GM19240 (cell line): Measurements from ENCODE around the gene MAB21L3.

ENCODE experiments used
- DNase-seq: peaks from one replicate; pipeline ENCODE4 v3.0.0; 2011; ENCODE audit warnings: low spot score; ENCODE audit not compliant: insufficient read length

The MAB21L3 gene

GRCh38 chr1:116164150-116164549 lies 53.0 kb downstream of the MAB21L3 start:
- DNase-seq, result no peak

DNA sequence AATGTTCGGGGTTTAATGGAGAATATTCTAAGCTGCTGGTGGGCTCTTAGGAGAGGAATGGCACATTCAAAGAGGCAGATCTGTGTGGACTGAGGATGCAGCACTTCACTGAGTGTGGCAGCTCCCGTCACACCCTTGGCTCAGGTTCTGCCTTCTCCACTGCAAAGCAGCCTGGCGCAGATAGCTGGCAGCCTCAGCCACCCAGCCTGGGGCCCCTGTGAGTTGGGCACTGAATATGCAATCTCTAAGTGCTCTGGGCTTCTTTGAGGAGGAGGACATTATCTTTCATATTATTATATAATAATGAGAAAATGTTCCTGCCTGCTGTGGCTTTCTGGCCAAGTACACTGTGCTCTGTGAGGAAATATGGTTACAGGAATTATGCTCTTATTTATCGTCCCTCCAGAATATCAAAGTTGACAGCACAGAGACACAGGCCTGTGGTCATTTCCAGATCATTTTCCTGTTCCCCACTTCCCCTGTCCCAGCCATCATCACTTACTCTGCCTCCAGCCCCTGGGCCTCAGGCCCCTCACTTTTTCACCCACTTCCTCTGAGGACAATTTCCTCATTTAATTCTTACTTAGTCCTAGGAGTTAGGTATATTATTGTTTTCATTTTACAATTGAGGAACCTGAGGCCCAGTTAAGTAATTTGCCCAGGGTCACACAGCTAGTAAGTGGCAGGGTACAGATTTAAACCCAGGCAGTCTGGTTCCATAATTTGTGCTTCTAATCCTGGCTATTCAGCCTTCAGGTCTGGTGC lies 53.6 kb downstream of the MAB21L3 start:
- no peak for DNase-seq

- DNase-seq, result no peak
These were observed 54.4 kb downstream of the MAB21L3 start for GRCh38 chr1:116165572-116165971.

- DNase-seq, result no peak
These were observed 54.9 kb downstream of the MAB21L3 start for GRCh38 chr1:116166011-116166571.

DNA sequence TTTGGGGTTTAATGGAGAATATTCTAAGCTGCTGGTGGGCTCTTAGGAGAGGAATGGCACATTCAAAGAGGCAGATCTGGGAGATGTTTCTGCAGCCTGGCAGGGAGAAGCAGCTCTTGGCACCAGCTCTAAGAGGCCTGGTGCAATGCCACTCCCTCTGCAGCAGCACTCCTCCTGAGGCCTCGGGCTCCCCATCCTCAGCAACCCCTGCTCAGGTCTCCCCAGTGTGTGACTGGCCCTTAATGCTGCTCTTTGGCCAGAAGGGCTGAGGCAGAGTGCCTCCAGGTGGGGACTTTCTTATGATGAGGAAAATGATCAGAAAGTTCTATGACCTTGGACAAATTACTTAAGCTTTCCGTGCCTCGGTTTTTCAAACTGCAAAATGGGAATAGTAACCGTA lies 55.5 kb downstream of the MAB21L3 start:
- no peak for DNase-seq

GRCh38 chr1:116167625-116168276 lies 56.6 kb downstream of the MAB21L3 start:
- no peak for DNase-seq

- peak; percentile 65 for DNase-seq
These were observed 57.3 kb downstream of the MAB21L3 start for GRCh38 chr1:116168277-116169032.

- no peak for DNase-seq
These were observed 58.7 kb downstream of the MAB21L3 start for GRCh38 chr1:116169898-116170297.

DNA sequence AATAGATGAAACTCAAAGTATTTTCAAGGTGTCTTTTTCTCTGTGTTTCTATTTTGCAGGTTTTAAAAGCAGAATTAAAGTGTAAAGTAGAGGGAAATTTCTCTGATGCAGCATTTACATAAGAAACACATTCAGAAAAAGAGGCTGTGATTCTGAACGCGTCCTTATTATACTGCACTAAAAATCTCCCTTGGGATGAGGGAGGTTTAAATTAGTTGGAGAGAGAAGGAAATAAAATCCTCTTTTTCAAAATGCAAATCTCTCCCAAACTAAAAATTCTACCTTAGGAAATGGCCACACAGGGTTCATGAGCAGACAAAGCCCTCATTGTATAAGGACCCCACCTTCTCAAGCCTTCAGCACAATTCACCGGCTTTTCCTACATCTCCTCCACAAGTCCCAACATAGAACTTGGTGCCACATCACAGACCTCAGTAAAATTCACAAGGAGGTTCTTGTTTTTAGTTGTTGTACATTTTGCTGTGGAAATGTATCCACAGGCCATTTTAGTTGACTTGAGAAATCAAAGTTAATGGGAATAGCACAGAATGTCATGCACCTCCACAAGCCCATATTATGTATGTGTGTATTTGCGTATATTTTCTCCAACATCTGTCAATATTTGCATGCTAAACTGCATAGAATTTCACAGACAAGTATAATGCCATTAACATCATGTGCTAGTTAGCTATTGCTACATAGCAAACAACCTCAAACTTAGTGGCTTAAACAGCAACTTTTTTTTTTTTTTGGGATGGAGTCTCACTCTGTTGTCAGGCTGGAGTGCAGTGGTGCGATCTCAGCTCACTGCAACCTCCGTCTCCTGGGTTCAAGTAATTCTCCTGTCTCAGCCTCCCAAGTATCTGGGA lies 59.8 kb downstream of the MAB21L3 start:
- DNase-seq, result no peak

- DNase-seq, result no peak
These were observed 61.5 kb downstream of the MAB21L3 start for GRCh38 chr1:116172666-116173065.

- no peak for DNase-seq
These were observed 64.4 kb downstream of the MAB21L3 start for GRCh38 chr1:116175611-116176010.

GRCh38 chr1:116176306-116176789 lies 65.1 kb downstream of the MAB21L3 start:
- no peak for DNase-seq

DNA sequence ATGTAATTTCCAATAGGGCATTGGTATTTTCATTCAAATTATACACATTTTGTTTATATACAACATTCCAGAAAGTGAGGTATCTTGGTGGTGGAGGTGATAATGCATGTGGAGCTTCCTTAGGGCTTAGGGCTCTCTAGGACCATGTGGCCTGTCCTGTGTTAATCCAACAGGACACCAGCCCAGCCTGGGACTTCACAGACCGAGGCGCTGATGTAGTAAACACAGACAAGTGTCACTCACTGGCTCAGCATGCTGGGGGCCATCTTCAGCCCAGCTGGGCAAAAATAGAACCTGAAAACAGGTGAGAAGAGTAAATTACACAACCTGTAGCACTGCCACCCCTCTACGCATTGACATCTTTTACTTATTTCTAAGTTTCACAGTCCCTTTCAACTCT lies 66.7 kb downstream of the MAB21L3 start:
- DNase-seq, result no peak

GRCh38 chr1:116178837-116179236 lies 67.6 kb downstream of the MAB21L3 start:
- no peak for DNase-seq

DNA sequence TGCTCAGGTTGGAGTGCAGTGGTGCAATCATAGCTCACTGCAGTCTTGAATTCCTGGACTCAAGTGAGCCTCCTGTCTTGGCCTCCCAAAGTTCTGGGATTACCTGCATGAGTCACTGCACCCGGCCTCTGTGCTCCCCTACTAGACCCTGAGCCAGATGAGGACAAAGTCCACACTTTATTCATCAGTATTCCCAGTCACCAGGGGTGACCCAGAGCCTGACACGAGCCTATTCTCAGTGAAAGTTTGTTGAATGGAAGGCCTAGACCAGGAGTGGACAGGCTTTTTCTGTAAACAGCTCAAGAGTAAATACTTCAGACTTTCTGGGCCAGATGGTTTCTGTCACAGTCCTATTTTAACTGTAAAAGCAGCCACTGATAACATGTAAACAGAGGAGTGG lies 68.2 kb downstream of the MAB21L3 start:
- DNase-seq, result no peak

GRCh38 chr1:116179964-116180363 lies 68.8 kb downstream of the MAB21L3 start:
- no peak for DNase-seq

DNA sequence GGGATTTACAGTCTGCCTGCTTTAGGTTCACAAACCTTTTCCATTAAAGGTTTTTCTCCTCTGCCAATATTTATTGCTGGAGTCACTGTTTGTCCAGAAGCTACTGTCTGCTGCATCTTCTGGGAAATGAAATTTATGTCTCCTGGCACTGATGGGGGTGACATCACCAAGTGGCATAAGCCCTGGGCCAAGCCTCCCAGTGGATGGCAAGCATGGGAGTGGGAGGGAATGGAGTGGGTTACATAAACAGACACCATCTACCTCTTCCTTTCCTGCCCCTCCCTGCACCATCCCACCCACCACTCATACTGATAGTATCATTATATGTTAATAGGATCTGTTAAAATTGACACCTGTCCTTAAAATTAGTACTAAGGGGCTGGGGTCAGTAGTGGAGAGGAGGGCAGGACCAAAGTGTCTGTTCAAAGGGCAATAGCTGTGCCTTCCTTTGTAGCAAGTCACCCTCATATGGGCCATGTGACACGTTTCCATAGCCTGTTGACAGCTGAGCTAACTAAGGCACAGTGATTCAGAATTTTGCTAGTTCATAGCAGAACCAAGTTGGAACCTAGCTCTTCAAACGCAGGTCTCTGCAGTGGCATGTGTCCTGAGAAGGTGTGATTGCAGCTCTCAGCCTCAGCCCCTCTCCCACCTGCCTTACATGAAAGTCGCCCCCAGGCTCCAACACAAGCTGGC lies 71.0 kb downstream of the MAB21L3 start:
- no peak for DNase-seq
